ENCODE measurements around the gene PCSK1.

The PCSK1 gene

GRCh38 chr5:96344678-96345577 lies 88.1 kb downstream of the PCSK1 start:
- H3F3A ChIP-seq (ENCODE audit: low read depth), result no peaks in the 10 kb centered on the region
- H3K9me2 ChIP-seq (replicated peaks; ENCODE audit: low read depth, low read length), result no peaks in the 10 kb centered on the region
- peak overlapping the region; percentile 23 for H3K4me3 ChIP-seq (ENCODE audit: low read length, poor library complexity, severe bottlenecking)
- H3K4me1 ChIP-seq (ENCODE audit: insufficient read depth, low read length, poor library complexity, severe bottlenecking), result peaks cover 11% of the 10 kb centered on the region
- H3K36me3 ChIP-seq (ENCODE audit: insufficient read depth, low read length), result no peaks in the 10 kb centered on the region
- no peaks in the 10 kb centered on the region for H3K79me2 ChIP-seq (ENCODE audit: insufficient read depth, low read length)
- H4K20me1 ChIP-seq (ENCODE audit: insufficient read depth, low read length, poor library complexity, severe bottlenecking), result no peaks in the 10 kb centered on the region
- peaks cover 18% of the 10 kb centered on the region for H3K27me3 ChIP-seq (ENCODE audit: insufficient read depth, low read length, poor library complexity, severe bottlenecking)
- no peaks in the 10 kb centered on the region for H3K9me3 ChIP-seq (ENCODE audit: insufficient read depth, low read depth, low read length)
- no peak overlapping the region for H3K9ac ChIP-seq (ENCODE audit: low read depth, low read length, poor library complexity, severe bottlenecking)
- no peak for TF ChIP-seq EZH2phosphoT487 (IDR thresholded peaks at IDR 0.05; ENCODE audit: borderline replicate concordance)
- TF ChIP-seq, protein P1, sequence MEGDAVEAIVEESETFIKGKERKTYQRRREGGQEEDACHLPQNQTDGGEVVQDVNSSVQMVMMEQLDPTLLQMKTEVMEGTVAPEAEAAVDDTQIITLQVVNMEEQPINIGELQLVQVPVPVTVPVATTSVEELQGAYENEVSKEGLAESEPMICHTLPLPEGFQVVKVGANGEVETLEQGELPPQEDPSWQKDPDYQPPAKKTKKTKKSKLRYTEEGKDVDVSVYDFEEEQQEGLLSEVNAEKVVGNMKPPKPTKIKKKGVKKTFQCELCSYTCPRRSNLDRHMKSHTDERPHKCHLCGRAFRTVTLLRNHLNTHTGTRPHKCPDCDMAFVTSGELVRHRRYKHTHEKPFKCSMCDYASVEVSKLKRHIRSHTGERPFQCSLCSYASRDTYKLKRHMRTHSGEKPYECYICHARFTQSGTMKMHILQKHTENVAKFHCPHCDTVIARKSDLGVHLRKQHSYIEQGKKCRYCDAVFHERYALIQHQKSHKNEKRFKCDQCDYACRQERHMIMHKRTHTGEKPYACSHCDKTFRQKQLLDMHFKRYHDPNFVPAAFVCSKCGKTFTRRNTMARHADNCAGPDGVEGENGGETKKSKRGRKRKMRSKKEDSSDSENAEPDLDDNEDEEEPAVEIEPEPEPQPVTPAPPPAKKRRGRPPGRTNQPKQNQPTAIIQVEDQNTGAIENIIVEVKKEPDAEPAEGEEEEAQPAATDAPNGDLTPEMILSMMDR (conservative IDR thresholded peaks at IDR 0.05; ENCODE audit: low read length), result peak; percentile 82
- H3K4me2 ChIP-seq (ENCODE audit: low read depth, low read length, poor library complexity, severe bottlenecking), result peak overlapping the region; percentile 56
- no peak overlapping the region for H2AFZ ChIP-seq (ENCODE audit: low read length)

GRCh38 chr5:96343094-96343493 lies 90.0 kb downstream of the PCSK1 start:
- Histone ChIP-seq H3K79me2 (ENCODE audit: insufficient read depth, low read length) (no peaks in the 10 kb centered on the region), H3K9me3 (ENCODE audit: insufficient read depth, low read depth, low read length) (no peaks in the 10 kb centered on the region), H3K27me3 (ENCODE audit: insufficient read depth, low read length, poor library complexity, severe bottlenecking) (peaks cover 5% of the 10 kb centered on the region), H3K36me3 (ENCODE audit: insufficient read depth, low read length) (no peaks in the 10 kb centered on the region), H3K4me2 (ENCODE audit: low read depth, low read length, poor library complexity, severe bottlenecking) (no peak overlapping the region), H3K4me3 (ENCODE audit: low read length, poor library complexity, severe bottlenecking) (no peak overlapping the region), H3K9me2 (replicated peaks; ENCODE audit: low read depth, low read length) (no peaks in the 10 kb centered on the region), H3F3A (ENCODE audit: low read depth) (no peaks in the 10 kb centered on the region), H4K20me1 (ENCODE audit: insufficient read depth, low read length, poor library complexity, severe bottlenecking) (no peaks in the 10 kb centered on the region), H3K9ac (ENCODE audit: low read depth, low read length, poor library complexity, severe bottlenecking) (no peak overlapping the region), H2AFZ (ENCODE audit: low read length) (no peak overlapping the region), H3K4me1 (ENCODE audit: insufficient read depth, low read length, poor library complexity, severe bottlenecking) (peaks cover 19% of the 10 kb centered on the region)
- TF ChIP-seq, protein P1 (conservative IDR thresholded peaks at IDR 0.05; ENCODE audit: low read length), result no peak
- TF ChIP-seq EZH2phosphoT487 (IDR thresholded peaks at IDR 0.05; ENCODE audit: borderline replicate concordance), result no peak

GRCh38 chr5:96342581-96342980 lies 90.5 kb downstream of the PCSK1 start:
- H3K9ac ChIP-seq (ENCODE audit: low read depth, low read length, poor library complexity, severe bottlenecking), result no peak overlapping the region
- no peaks in the 10 kb centered on the region for H3K36me3 ChIP-seq (ENCODE audit: insufficient read depth, low read length)
- no peaks in the 10 kb centered on the region for H3K79me2 ChIP-seq (ENCODE audit: insufficient read depth, low read length)
- H3F3A ChIP-seq (ENCODE audit: low read depth), result no peaks in the 10 kb centered on the region
- H3K4me1 ChIP-seq (ENCODE audit: insufficient read depth, low read length, poor library complexity, severe bottlenecking), result peaks cover 19% of the 10 kb centered on the region
- no peak overlapping the region for H3K4me2 ChIP-seq (ENCODE audit: low read depth, low read length, poor library complexity, severe bottlenecking)
- no peaks in the 10 kb centered on the region for H4K20me1 ChIP-seq (ENCODE audit: insufficient read depth, low read length, poor library complexity, severe bottlenecking)
- no peaks in the 10 kb centered on the region for H3K27me3 ChIP-seq (ENCODE audit: insufficient read depth, low read length, poor library complexity, severe bottlenecking)
- no peak overlapping the region for H2AFZ ChIP-seq (ENCODE audit: low read length)
- H3K9me3 ChIP-seq (ENCODE audit: insufficient read depth, low read depth, low read length), result no peaks in the 10 kb centered on the region
- TF ChIP-seq, protein P1 (conservative IDR thresholded peaks at IDR 0.05; ENCODE audit: low read length), result no peak
- TF ChIP-seq EZH2phosphoT487 (IDR thresholded peaks at IDR 0.05; ENCODE audit: borderline replicate concordance), result no peak
- no peaks in the 10 kb centered on the region for H3K9me2 ChIP-seq (replicated peaks; ENCODE audit: low read depth, low read length)
- no peak overlapping the region for H3K4me3 ChIP-seq (ENCODE audit: low read length, poor library complexity, severe bottlenecking)

Measured in Loucy (cell line).